Liver (tissue), 9 donors: ENCODE results near the gene ANKRD11. TPM values are rescaled to one million over a fixed set of nuclear protein-coding genes. Genes with fewer than 3 reads are reported as not detected.

Source experiments
- DNase-seq: peaks from one replicate; pipeline ENCODE4 v3.0.0-alpha.2; 2017; ENCODE audit warnings: low spot score
- H3K27ac ChIP-seq, 2 donors: one replicate each; pipeline ENCODE4 v1.7.0; 2013; ENCODE audit warnings: inconsistent platforms in 2 of 2, low read length in 2 of 2, control low read depth in 1 of 2, low read depth in 1 of 2, mild to moderate bottlenecking in 1 of 2
- H3K27me3 ChIP-seq, 4 donors: one replicate each; pipeline versions ENCODE4 v1.6.1 to v1.7.0; 2013; ENCODE audit warnings: low read length in 3 of 4, inconsistent platforms in 1 of 4, mild to moderate bottlenecking in 1 of 4, moderate library complexity in 1 of 4; ENCODE audit not compliant: control insufficient read depth in 4 of 4, insufficient read depth in 4 of 4
- H3K36me3 ChIP-seq, 4 donors: one replicate each; pipeline versions ENCODE4 v1.6.1 to v1.7.0; 2013; ENCODE audit warnings: low read length in 3 of 4, mild to moderate bottlenecking in 3 of 4, low read depth in 1 of 4, moderate library complexity in 1 of 4; ENCODE audit not compliant: control insufficient read depth in 4 of 4, insufficient read depth in 3 of 4
- H3K4me1 ChIP-seq, 4 donors: one replicate each; pipeline versions ENCODE4 v1.6.1 to v1.7.0; 2013; ENCODE audit warnings: low read length in 3 of 4, mild to moderate bottlenecking in 3 of 4, moderate library complexity in 1 of 4; ENCODE audit not compliant: control insufficient read depth in 4 of 4, insufficient read depth in 4 of 4
- H3K4me3 ChIP-seq, 3 donors: one replicate each; pipeline versions ENCODE4 v1.6.1 to v1.7.0; 2013; ENCODE audit warnings: low read length in 3 of 3, control low read depth in 1 of 3, low read depth in 1 of 3, mild to moderate bottlenecking in 1 of 3
- H3K9ac ChIP-seq, 2 donors: one replicate each; pipeline ENCODE4 v1.7.0; 2013; ENCODE audit warnings: low read length in 2 of 2, mild to moderate bottlenecking in 2 of 2, moderate library complexity in 2 of 2, control low read depth in 1 of 2, low read depth in 1 of 2
- H3K9me3 ChIP-seq, 4 donors: one replicate each; pipeline versions ENCODE4 v1.6.1 to v1.7.0; 2013; ENCODE audit warnings: low read length in 3 of 4; ENCODE audit not compliant: control insufficient read depth in 4 of 4
- FOXA2 ChIP-seq: IDR thresholded peaks from 2 replicates; pipeline ENCODE4 v1.6.1; 2016; ENCODE audit warnings: antibody characterized with exemption
- GABPA ChIP-seq, 2 donors: IDR thresholded peaks in 1 of 2; conservative IDR thresholded peaks in 1 of 2; 2 replicates each; pipeline ENCODE4 v1.6.1; 2016; ENCODE audit warnings: antibody characterized with exemption in 2 of 2, mild to moderate bottlenecking in 1 of 2, moderate library complexity in 1 of 2
- HNF4A ChIP-seq, 2 donors: conservative IDR thresholded peaks; 2 replicates each; pipeline ENCODE4 v1.6.1; 2016; ENCODE audit warnings: antibody characterized with exemption in 2 of 2, mild to moderate bottlenecking in 2 of 2
- HNF4G ChIP-seq: IDR thresholded peaks from 2 replicates; pipeline ENCODE4 v1.6.1; 2016; ENCODE audit warnings: antibody characterized with exemption
- JUND ChIP-seq, 2 donors: IDR thresholded peaks; 2 replicates each; pipeline ENCODE4 v1.6.1; 2016; ENCODE audit warnings: antibody characterized with exemption in 2 of 2
- NR2F2 ChIP-seq: IDR thresholded peaks from 2 replicates; pipeline ENCODE4 v1.6.1; 2016; ENCODE audit warnings: antibody characterized with exemption
- RAD21 ChIP-seq, 2 donors: IDR thresholded peaks; 2 replicates each; pipeline ENCODE4 v1.6.1; 2016; ENCODE audit warnings: antibody characterized with exemption in 2 of 2, mild to moderate bottlenecking in 2 of 2
- RXRA ChIP-seq, 2 donors: IDR thresholded peaks; 2 replicates each; pipeline ENCODE4 v1.6.1; 2017 to 2018; ENCODE audit warnings: antibody characterized with exemption in 2 of 2, mild to moderate bottlenecking in 1 of 2
- SP1 ChIP-seq: IDR thresholded peaks from 2 replicates; pipeline ENCODE4 v1.6.1; 2018; ENCODE audit warnings: antibody characterized with exemption, mild to moderate bottlenecking
- TAF1 ChIP-seq: conservative IDR thresholded peaks from 2 replicates; pipeline ENCODE4 v1.6.1; 2016; ENCODE audit warnings: antibody characterized with exemption, mild to moderate bottlenecking
- YY1 ChIP-seq: IDR thresholded peaks from 2 replicates; pipeline ENCODE4 v1.6.1; 2016; ENCODE audit warnings: antibody characterized with exemption, mild to moderate bottlenecking
- WGBS: extraction: QIAGEN DNeasy Blood & Tissue Kit; methylation state at CpG from one replicate; pipeline ENCODE4 v1.1.7; 2013; 5-methylcytosine and 5-hydroxymethylcytosine counted together
- polyA plus RNA-seq, 2 donors: library from polyadenylated mRNA; stranded (reverse) in 1 of 2; unstranded in 1 of 2; fragments of 200-250 nt in 1 of 2; fragments of >200 nt in 1 of 2; fragmentation: Nextera tagmentation in 1 of 2; extraction: Ambion mirVana in 1 of 2; gene quantifications; one replicate each; pipeline versions ENCODE4 v1.2.1 to v1.2.3, GENCODE V29; 2013 to 2015
- total RNA-seq, 2 donors: library from RNA; depleted of rRNA; stranded (reverse); fragments of >200 nt; gene quantifications; one replicate each; pipeline ENCODE4 v1.2.3, GENCODE V29; 2014
- TF ChIP-seq, protein P1 (sequence below): IDR thresholded peaks from 2 replicates; pipeline ENCODE4 v1.6.1; 2016; ENCODE audit warnings: antibody characterized with exemption
- TF ChIP-seq, protein P2 (sequence below): fragments of 150-350 bp; IDR thresholded peaks from 2 replicates; pipeline ENCODE4 v1.5.1; 2017; ENCODE audit warnings: improper control_type of control experiment, low read depth, low read length; ENCODE audit not compliant: missing input control
- TF ChIP-seq, protein P3 (sequence below): IDR thresholded peaks from 2 replicates; pipeline ENCODE4 v1.6.1; 2016; ENCODE audit warnings: antibody characterized with exemption
- TF ChIP-seq, protein P4 (sequence below): IDR thresholded peaks from 2 replicates; pipeline ENCODE4 v1.6.1; 2016; ENCODE audit warnings: antibody characterized with exemption, mild to moderate bottlenecking
- donor health status: healthy.
- donor health status: healthy.
- donor health status: healthy.
- donor health status: healthy.
- donor health status: healthy.

The ANKRD11 gene
- total and polyA plus RNA-seq, 4 donors: 16.3 to 55.1 (median 28.0) TPM

DNA sequence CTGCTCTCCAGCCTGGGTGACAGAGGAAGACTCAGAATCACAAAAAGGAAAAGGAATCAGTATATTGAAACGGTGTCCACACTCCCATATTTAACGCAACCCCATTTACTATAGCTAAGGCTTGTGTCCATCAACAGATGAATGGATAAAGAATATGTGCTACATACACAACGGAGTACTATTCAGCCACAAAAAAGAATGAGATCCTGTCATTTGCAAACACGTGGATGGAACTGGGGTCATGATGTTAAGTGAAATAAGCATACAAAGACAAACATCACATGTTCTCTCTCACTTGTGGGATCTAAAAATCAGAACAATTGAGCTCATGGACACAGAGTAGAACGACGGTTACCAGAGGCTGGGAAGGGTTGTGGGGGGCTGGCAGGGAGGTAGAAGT is 217.7 kb downstream of the ANKRD11 start:
- TF ChIP-seq, protein P1, sequence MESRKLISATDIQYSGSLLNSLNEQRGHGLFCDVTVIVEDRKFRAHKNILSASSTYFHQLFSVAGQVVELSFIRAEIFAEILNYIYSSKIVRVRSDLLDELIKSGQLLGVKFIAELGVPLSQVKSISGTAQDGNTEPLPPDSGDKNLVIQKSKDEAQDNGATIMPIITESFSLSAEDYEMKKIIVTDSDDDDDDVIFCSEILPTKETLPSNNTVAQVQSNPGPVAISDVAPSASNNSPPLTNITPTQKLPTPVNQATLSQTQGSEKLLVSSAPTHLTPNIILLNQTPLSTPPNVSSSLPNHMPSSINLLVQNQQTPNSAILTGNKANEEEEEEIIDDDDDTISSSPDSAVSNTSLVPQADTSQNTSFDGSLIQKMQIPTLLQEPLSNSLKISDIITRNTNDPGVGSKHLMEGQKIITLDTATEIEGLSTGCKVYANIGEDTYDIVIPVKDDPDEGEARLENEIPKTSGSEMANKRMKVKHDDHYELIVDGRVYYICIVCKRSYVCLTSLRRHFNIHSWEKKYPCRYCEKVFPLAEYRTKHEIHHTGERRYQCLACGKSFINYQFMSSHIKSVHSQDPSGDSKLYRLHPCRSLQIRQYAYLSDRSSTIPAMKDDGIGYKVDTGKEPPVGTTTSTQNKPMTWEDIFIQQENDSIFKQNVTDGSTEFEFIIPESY: no peak
- TF ChIP-seq YY1: no peak
- TF ChIP-seq, protein P2, sequence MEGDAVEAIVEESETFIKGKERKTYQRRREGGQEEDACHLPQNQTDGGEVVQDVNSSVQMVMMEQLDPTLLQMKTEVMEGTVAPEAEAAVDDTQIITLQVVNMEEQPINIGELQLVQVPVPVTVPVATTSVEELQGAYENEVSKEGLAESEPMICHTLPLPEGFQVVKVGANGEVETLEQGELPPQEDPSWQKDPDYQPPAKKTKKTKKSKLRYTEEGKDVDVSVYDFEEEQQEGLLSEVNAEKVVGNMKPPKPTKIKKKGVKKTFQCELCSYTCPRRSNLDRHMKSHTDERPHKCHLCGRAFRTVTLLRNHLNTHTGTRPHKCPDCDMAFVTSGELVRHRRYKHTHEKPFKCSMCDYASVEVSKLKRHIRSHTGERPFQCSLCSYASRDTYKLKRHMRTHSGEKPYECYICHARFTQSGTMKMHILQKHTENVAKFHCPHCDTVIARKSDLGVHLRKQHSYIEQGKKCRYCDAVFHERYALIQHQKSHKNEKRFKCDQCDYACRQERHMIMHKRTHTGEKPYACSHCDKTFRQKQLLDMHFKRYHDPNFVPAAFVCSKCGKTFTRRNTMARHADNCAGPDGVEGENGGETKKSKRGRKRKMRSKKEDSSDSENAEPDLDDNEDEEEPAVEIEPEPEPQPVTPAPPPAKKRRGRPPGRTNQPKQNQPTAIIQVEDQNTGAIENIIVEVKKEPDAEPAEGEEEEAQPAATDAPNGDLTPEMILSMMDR: no peak
- no peak for TF ChIP-seq JUND (IDR thresholded peaks at IDR 0.05)
- TF ChIP-seq RXRA (IDR thresholded peaks at IDR 0.05): no peak
- TF ChIP-seq, protein P3, sequence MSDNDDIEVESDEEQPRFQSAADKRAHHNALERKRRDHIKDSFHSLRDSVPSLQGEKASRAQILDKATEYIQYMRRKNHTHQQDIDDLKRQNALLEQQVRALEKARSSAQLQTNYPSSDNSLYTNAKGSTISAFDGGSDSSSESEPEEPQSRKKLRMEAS: no peak
- no peak for TF ChIP-seq HNF4A (conservative IDR thresholded peaks at IDR 0.05)
- no peak for TF ChIP-seq GABPA (IDR thresholded peaks at IDR 0.05 in 1 of 2, conservative IDR thresholded peaks at IDR 0.05 in 1 of 2)
- TF ChIP-seq NR2F2: no peak
- TF ChIP-seq SP1: no peak
- TF ChIP-seq TAF1: no peak
- TF ChIP-seq, protein P4, sequence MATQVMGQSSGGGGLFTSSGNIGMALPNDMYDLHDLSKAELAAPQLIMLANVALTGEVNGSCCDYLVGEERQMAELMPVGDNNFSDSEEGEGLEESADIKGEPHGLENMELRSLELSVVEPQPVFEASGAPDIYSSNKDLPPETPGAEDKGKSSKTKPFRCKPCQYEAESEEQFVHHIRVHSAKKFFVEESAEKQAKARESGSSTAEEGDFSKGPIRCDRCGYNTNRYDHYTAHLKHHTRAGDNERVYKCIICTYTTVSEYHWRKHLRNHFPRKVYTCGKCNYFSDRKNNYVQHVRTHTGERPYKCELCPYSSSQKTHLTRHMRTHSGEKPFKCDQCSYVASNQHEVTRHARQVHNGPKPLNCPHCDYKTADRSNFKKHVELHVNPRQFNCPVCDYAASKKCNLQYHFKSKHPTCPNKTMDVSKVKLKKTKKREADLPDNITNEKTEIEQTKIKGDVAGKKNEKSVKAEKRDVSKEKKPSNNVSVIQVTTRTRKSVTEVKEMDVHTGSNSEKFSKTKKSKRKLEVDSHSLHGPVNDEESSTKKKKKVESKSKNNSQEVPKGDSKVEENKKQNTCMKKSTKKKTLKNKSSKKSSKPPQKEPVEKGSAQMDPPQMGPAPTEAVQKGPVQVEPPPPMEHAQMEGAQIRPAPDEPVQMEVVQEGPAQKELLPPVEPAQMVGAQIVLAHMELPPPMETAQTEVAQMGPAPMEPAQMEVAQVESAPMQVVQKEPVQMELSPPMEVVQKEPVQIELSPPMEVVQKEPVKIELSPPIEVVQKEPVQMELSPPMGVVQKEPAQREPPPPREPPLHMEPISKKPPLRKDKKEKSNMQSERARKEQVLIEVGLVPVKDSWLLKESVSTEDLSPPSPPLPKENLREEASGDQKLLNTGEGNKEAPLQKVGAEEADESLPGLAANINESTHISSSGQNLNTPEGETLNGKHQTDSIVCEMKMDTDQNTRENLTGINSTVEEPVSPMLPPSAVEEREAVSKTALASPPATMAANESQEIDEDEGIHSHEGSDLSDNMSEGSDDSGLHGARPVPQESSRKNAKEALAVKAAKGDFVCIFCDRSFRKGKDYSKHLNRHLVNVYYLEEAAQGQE: no peak
- TF ChIP-seq FOXA2: no peak
- no peak for TF ChIP-seq RAD21 (IDR thresholded peaks at IDR 0.05)
- no peaks in the 10 kb centered on the region for H3K4me1 ChIP-seq
- H3K36me3 ChIP-seq: peaks cover 10 to 61% (median 26%) of the 10 kb centered on the region in 4 donors
- H3K27ac ChIP-seq: no peak overlapping the region
- H3K4me3 ChIP-seq: no peak overlapping the region
- H3K27me3 ChIP-seq: no peaks in the 10 kb centered on the region
- H3K9me3 ChIP-seq: no peaks in the 10 kb centered on the region
- DNase-seq: no peak
- H3K9ac ChIP-seq: no peak overlapping the region
- WGBS: 96% methylated on average over 6 of the region's 6 CpGs

DNA sequence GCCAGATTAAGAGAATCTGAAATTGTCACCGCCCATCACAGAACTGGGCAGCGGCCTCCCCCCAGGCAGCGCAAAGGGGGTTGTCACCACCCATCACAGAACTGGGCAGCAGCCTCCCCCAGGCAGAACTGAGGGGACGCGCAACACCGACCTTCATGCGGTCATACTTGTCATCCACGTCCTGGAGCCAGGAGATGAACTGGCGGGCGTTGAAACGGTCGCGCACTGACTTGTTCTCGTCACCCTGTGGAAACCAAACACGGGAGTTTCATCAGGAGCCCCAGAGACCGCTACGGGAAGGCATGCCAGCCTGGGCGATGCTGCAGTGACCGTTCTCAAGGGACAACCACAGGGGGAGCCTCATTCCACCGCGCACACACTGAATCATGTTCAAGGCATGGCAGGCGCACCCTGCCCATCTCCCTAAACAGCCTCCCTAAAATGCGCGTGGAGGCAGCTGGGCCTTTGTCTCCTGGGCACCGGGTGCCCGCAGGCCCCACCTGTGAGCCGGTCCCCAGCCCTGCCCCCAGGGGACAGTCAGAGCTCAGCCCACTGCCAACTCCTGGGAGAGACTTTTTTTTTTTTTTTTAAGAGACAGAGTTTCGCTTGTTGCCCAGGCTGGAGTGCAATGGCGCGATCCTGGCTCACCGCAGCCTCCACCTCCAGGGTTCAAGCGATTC is 219.6 kb downstream of the ANKRD11 start:
- no peak for TF ChIP-seq TAF1
- no peak for TF ChIP-seq HNF4G
- Histone ChIP-seq H3K27ac (no peak overlapping the region), H3K4me3 (no peak overlapping the region), H3K4me1 (no peaks in the 10 kb centered on the region), H3K27me3 (no peaks in the 10 kb centered on the region), H3K36me3 (peaks cover 6 to 66% (median 28%) of the 10 kb centered on the region in 4 donors), H3K9me3 (no peaks in the 10 kb centered on the region), H3K9ac (no peak overlapping the region)
- no peak for DNase-seq
- 97% methylated on average over 32 of the region's 32 CpGs for WGBS
